ENCODE results near the gene TMEM129. TPM values are rescaled to one million over a fixed set of nuclear protein-coding genes. Genes with fewer than 3 reads are reported as not detected.

Gene TMEM129
- total and polyA plus RNA-seq, 2 experiments from 2014 or later, result 16.4 to 64.4 TPM

GRCh38 chr4:1738410-1738809, 17.3 kb upstream of the TMEM129 start:
- no peaks in the 10 kb centered on the region for H3K4me1 ChIP-seq (ENCODE audit: insufficient read depth)
- peaks cover 29% of the 10 kb centered on the region for H3K27me3 Mint-ChIP-seq (ENCODE audit: insufficient read depth, low read depth, poor library complexity)
- H3K36me3 ChIP-seq (ENCODE audit: insufficient read depth), result peaks cover 65% of the 10 kb centered on the region
- DNase-seq (ENCODE audit: low spot score) (no peak), ATAC-seq (no peak)
- no peak overlapping the region for H3K4me3 ChIP-seq
- H4K20me1 ChIP-seq (replicated peaks; ENCODE audit: insufficient read depth), result 0 out of 2 replicates have a peak, but pooled peaks cover 4% of the 10 kb centered on the region
- no peaks in the 10 kb centered on the region for H3K9me2 ChIP-seq (ENCODE audit: insufficient read depth)
- no peak overlapping the region for H3K27ac ChIP-seq (ENCODE audit: low read depth)
- H3K36me3 Mint-ChIP-seq (ENCODE audit: low read depth), result peaks cover 96% of the 10 kb centered on the region
- H3K27ac Mint-ChIP-seq, result no peak overlapping the region
- H2AFZ ChIP-seq, result no peak overlapping the region
- peaks cover 10% of the 10 kb centered on the region; the same call in 1 of the 2 replicates for H3K79me2 ChIP-seq (replicated peaks; ENCODE audit: insufficient read depth)
- H3F3A ChIP-seq (replicated peaks; ENCODE audit: low read depth), result peaks cover 5% of the 10 kb centered on the region; the same call in 1 of the 2 replicates
- TF ChIP-seq ZNF114 (CRISPR knock-in tag; IDR thresholded peaks at IDR 0.05), result no peak
- peaks cover 31% of the 10 kb centered on the region for H3K9me3 Mint-ChIP-seq
- H3K4me2 ChIP-seq, result no peak overlapping the region
- H3K4me3 Mint-ChIP-seq, result no peak overlapping the region
- no peaks in the 10 kb centered on the region for H3K27me3 ChIP-seq (ENCODE audit: insufficient read depth)
- no peaks in the 10 kb centered on the region; the same call in 2 of the 3 replicates for H3K4me1 Mint-ChIP-seq

GRCh38 chr4:1737666-1738065, 16.5 kb upstream of the TMEM129 start:
- H4K20me1 ChIP-seq (replicated peaks; ENCODE audit: insufficient read depth), result peaks cover 4% of the 10 kb centered on the region; the same call in 1 of the 2 replicates
- no peaks in the 10 kb centered on the region for H3K27me3 ChIP-seq (ENCODE audit: insufficient read depth)
- DNase-seq (ENCODE audit: low spot score), result no peak
- peaks cover 98% of the 10 kb centered on the region for H3K36me3 Mint-ChIP-seq (ENCODE audit: low read depth)
- no peaks in the 10 kb centered on the region for H3K9me2 ChIP-seq (ENCODE audit: insufficient read depth)
- H3K79me2 ChIP-seq (replicated peaks; ENCODE audit: insufficient read depth), result peaks cover 17% of the 10 kb centered on the region; the same call in 1 of the 2 replicates
- no peak overlapping the region for H3K27ac ChIP-seq (ENCODE audit: low read depth)
- H3F3A ChIP-seq (replicated peaks; ENCODE audit: low read depth), result peaks cover 5% of the 10 kb centered on the region; the same call in 1 of the 2 replicates
- H3K4me1 ChIP-seq (ENCODE audit: insufficient read depth), result no peaks in the 10 kb centered on the region
- H3K27me3 Mint-ChIP-seq (ENCODE audit: insufficient read depth, low read depth, poor library complexity), result peaks cover 29% of the 10 kb centered on the region
- H3K4me2 ChIP-seq, result no peak overlapping the region
- no peak overlapping the region for H3K4me3 ChIP-seq
- no peak overlapping the region for H3K27ac Mint-ChIP-seq
- no peak for ATAC-seq
- peaks cover 31% of the 10 kb centered on the region for H3K9me3 Mint-ChIP-seq
- H3K4me3 Mint-ChIP-seq, result no peak overlapping the region
- peaks cover 70% of the 10 kb centered on the region for H3K36me3 ChIP-seq (ENCODE audit: insufficient read depth)
- no peak overlapping the region for H2AFZ ChIP-seq
- H3K4me1 Mint-ChIP-seq, result no peaks in the 10 kb centered on the region
- TF ChIP-seq CREB1 (CRISPR knock-in tag; IDR thresholded peaks at IDR 0.05; ENCODE audit: low read depth) (no peak), NANOG (IDR thresholded peaks at IDR 0.05; ENCODE audit: borderline replicate concordance) (no peak), ETS1 (IDR thresholded peaks at IDR 0.05) (no peak), JUNB (IDR thresholded peaks at IDR 0.05; ENCODE audit: unreplicated experiment) (no peak), STAT1 (IDR thresholded peaks at IDR 0.05; ENCODE audit: unreplicated experiment) (no peak), REST (IDR thresholded peaks at IDR 0.05; ENCODE audit: unreplicated experiment) (no peak), ZNF462 (CRISPR knock-in tag; IDR thresholded peaks at IDR 0.05) (no peak), CTCF (conservative IDR thresholded peaks at IDR 0.05; ENCODE audit: low read depth in 2 of 2) (no peak), POLR2AphosphoS5 (IDR thresholded peaks at IDR 0.05; ENCODE audit: low read depth) (no peak)

Data from GM23338 (cell line).